T-helper 17 cell (primary cell): ENCODE results near the gene PRICKLE4. TPM values are rescaled to one million over a fixed set of nuclear protein-coding genes. Genes with fewer than 3 reads are reported as not detected.
"Not testable (repeated sequence)": the region's sequence is repeated elsewhere in the genome, so short reads cannot be mapped to it uniquely, and the experiment has no call there.

ENCODE experiments used
- ATAC-seq: fragments of 150-1000 bp; cut with Tn5 transposase; 2 replicates; pipeline ENCODE4 v1.10.0; 2021; ENCODE audit warnings: mild to moderate bottlenecking, moderate library complexity
- DNase-seq, 3 donors: peaks; one replicate each; pipeline versions ENCODE4 v3.0.0 to v3.0.0-alpha.2; 2020 to 2021
- H3K9me3 ChIP-seq: one replicate; pipeline ENCODE4 v1.7.0; 2013; ENCODE audit warnings: low read length, mild to moderate bottlenecking; ENCODE audit not compliant: control insufficient read depth, poor library complexity, severe bottlenecking
- H3K27ac Mint-ChIP-seq: one replicate; pipeline ENCODE4 v1.8.0; 2022; ENCODE audit warnings: mild to moderate bottlenecking, moderate library complexity, mixed read lengths
- H3K27me3 Mint-ChIP-seq: one replicate; pipeline ENCODE4 v1.8.0; 2022; ENCODE audit warnings: mixed read lengths
- H3K36me3 Mint-ChIP-seq: one replicate; pipeline ENCODE4 v1.8.0; 2022; ENCODE audit warnings: low read depth, mixed read lengths
- H3K4me1 Mint-ChIP-seq: one replicate; pipeline ENCODE4 v1.8.0; 2022; ENCODE audit warnings: mild to moderate bottlenecking, mixed read lengths
- H3K4me3 Mint-ChIP-seq: one replicate; pipeline ENCODE4 v1.8.0; 2022; ENCODE audit warnings: mild to moderate bottlenecking, moderate library complexity, mixed read lengths
- total RNA-seq, 4 donors: library from RNA in 2 of 4; stranded (reverse) in 2 of 4; gene quantifications; one replicate each; pipeline ENCODE4 v1.2.3 and lab custom pipeline; 2022 to 2026

PRICKLE4 gene
- total RNA-seq, 2 donors from 2014 or later = not detected

DNA sequence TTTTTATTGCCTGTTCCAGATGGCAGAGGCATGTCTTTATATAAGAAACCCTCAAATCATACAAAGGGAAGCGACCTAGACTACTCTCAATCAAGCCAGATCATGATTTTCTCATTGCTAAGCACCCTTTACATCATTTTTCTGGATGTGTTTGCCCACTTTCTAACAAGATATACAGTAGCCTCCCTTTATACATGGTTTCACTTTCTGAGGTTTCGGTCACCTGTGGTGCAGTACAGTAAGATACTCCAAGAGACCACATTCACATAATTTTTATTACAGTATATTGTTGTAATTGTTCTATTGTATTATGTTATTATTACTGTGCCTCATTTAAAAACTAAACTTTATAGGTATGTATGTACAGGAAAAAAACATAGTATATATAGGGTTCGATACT is 30.5 kb downstream of the PRICKLE4 start:
- Mint-ChIP-seq H3K27ac (no peak overlapping the region), H3K4me1 (peaks cover under 1% of the 10 kb centered on the region), H3K36me3 (peaks cover under 1% of the 10 kb centered on the region), H3K27me3 (no peaks in the 10 kb centered on the region), H3K4me3 (no peak overlapping the region)
- DNase-seq = no peak
- no peak for ATAC-seq
- no peaks in the 10 kb centered on the region for H3K9me3 ChIP-seq

DNA sequence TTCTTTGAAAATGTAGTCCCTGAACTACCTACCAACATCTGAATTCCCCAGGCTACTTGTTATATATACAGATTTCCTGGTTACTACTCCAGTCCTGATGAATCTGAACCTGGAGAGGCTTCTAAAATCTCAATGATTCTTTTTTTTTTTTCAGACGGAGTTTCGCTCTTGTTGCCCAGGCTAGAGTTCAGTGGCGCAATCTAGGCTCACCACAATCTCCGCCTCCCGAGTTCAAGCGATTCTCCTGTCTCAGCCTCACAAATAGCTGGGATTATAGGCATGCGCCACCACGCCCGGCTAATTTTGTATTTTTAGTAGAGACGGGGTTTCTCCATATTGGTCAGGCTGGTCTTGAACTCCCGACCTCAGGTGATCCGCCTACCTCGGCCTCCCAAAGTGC is 31.4 kb downstream of the PRICKLE4 start:
- H3K9me3 ChIP-seq, ATAC-seq, H3K4me3 Mint-ChIP-seq, DNase-seq, H3K36me3 Mint-ChIP-seq, H3K27ac Mint-ChIP-seq, H3K4me1 Mint-ChIP-seq, H3K27me3 Mint-ChIP-seq: not testable (repeated sequence)

DNA sequence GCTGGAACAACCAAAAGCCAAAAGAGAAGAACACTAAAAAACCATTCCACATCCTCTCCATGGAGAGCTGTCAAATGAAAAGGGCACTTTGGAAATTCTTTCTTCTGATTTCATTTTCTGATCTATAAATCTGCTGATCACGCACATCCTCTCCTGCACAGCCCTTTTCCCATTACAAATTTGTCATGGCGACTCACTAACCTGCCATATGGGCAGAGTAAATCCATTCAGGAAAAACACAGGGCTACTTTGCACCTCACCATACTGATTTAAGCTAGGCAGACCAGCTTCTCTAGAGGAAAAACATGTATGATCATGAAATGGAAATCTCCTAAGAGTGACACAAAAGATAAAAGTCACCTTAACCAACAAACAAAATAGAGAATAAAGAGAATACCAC is 32.9 kb downstream of the PRICKLE4 start:
- no peak overlapping the region for H3K27ac Mint-ChIP-seq
- no peaks in the 10 kb centered on the region for H3K27me3 Mint-ChIP-seq

DNA sequence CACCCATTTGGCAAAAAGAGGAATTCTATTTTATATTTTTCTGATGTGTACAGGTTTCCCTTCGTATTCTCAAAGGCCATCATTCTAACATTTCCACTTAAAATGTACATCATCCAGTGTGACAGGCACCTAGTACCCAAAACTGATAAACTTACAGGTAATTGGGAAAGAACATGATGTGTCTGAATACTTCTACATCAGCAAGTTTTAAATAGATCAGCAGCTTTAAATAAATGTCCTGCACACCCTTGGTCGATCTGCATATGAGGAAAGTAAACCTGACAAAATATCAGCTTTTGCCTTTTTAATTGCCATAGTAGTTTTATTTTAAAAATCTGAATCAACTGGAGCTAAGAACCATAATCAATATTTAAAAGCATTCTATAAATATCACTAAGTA is 33.4 kb downstream of the PRICKLE4 start:
- ATAC-seq (no peak), DNase-seq (no peak)
- H3K4me3 Mint-ChIP-seq = no peak overlapping the region
- H3K27me3 Mint-ChIP-seq = no peaks in the 10 kb centered on the region
- H3K4me1 Mint-ChIP-seq = peaks cover 2% of the 10 kb centered on the region
- peaks cover 3% of the 10 kb centered on the region for H3K36me3 Mint-ChIP-seq
- H3K27ac Mint-ChIP-seq = no peak overlapping the region
- no peaks in the 10 kb centered on the region for H3K9me3 ChIP-seq

More for the DNA sequence above, 32.9 kb downstream of the PRICKLE4 start:
- H3K9me3 ChIP-seq = no peaks in the 10 kb centered on the region
- no peak for ATAC-seq
- peaks cover 2% of the 10 kb centered on the region for H3K4me1 Mint-ChIP-seq
- no peak overlapping the region for H3K4me3 Mint-ChIP-seq
- no peak for DNase-seq
- peaks cover 3% of the 10 kb centered on the region for H3K36me3 Mint-ChIP-seq

DNA sequence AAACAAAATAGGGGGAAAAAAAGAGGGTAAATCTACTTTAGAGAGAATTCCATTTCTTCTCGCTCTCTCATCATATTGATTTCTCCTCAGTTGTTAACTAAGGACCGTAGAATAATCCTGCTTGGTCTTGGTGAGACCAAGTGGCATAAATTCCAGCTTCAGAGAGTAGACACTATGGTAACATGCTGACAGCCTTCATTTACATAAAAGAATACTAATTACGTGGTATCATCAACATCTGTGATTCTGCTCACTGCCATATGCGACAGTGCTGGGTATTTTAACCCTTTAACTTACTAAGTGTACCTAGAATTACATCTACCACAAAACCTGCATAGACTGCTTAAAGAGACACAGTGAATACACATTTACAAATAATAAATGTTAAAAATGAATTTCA is 34.0 kb downstream of the PRICKLE4 start:
- ATAC-seq = no peak
- Mint-ChIP-seq H3K27ac (no peak overlapping the region), H3K27me3 (no peaks in the 10 kb centered on the region), H3K36me3 (peaks cover 3% of the 10 kb centered on the region), H3K4me1 (peaks cover 2% of the 10 kb centered on the region), H3K4me3 (no peak overlapping the region)
- no peaks in the 10 kb centered on the region for H3K9me3 ChIP-seq
- DNase-seq = no peak

DNA sequence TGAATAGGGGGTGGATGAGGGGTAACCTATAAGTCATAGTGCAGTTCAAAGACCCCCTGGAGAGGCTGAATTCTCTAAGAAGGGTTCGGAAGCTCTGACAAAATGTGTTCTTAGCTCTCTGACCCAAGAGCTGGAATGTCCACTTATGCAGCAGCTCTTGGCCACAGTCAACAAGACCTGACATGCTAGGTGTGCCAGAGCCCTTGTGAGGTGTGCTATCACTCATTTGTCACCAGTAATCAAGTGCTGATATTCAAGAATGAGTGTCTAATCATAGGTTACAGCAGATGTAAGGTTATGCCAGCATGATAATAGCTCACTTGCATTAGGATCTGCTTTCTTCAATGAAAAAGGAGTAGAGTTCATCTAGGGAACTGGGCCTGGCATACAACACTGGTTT is 35.0 kb downstream of the PRICKLE4 start:
- ATAC-seq (no peak), DNase-seq (no peak)
- Mint-ChIP-seq H3K4me1 (peaks cover 2% of the 10 kb centered on the region), H3K27me3 (no peaks in the 10 kb centered on the region), H3K4me3 (no peak overlapping the region), H3K36me3 (peaks cover 3% of the 10 kb centered on the region), H3K27ac (no peak overlapping the region)
- no peaks in the 10 kb centered on the region for H3K9me3 ChIP-seq

DNA sequence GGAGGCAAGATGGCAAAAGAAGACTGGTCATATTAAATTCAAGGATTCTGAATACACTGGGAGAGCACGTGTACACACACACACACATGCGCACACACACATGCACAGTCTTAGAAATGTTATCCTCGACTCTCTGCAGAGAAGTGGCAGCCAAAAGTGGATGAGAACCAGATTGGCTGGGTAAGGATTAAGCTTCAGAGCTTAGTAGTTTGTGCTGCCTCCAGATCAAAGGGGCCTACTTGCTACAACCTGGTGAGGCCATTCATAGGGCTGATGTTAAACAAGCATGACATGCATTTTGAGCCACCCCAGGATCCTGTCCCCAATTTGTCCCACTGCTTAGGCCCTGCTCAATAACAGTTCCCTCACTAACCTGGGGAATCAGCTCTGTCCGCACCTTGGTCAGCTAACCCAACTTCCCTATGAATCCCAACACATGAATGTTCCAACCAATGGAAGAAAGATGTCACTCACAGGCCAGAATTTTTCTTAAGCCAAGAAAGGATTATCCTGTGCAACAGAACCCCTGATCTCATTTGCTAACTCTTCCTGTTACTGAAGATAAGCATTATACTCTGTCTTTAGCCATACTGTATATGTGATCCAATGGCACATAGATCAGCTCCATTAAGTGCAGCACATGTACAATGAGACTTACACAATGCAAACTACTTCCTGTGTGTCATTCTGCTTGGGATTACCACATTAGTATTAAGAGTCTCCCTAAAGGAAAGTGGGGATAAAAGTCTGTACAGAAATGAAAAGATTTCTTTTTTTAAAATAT is 37.9 kb downstream of the PRICKLE4 start:
- ATAC-seq (no peak), DNase-seq (no peak)
- Mint-ChIP-seq H3K27ac (no peak overlapping the region), H3K27me3 (no peaks in the 10 kb centered on the region), H3K36me3 (peaks cover 3% of the 10 kb centered on the region), H3K4me1 (peaks cover 2% of the 10 kb centered on the region), H3K4me3 (no peak overlapping the region)
- H3K9me3 ChIP-seq = no peaks in the 10 kb centered on the region

DNA sequence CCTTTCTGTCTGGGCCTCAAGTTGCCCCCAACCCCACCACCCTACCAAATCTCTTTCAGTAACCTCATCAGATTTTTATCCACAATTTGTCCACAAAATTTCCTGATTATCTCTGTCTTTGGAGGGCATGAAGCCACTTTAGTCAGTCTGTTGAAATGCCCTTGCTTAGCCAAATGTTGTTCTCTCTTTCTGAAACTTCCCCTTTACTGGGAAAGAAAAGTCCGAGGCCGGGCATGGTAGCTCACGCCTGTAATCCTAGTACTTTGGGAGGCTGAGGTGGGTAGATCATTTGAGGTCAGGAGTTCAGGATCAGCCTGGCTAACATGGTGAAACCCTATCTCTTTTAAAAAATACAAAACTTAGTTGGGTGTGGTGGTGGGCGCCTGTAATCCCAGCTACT is 40.7 kb downstream of the PRICKLE4 start:
- no peaks in the 10 kb centered on the region for H3K27me3 Mint-ChIP-seq
- H3K4me3 Mint-ChIP-seq = no peak overlapping the region
- no peak for ATAC-seq
- H3K36me3 Mint-ChIP-seq = peaks cover under 1% of the 10 kb centered on the region
- DNase-seq = no peak
- H3K27ac Mint-ChIP-seq = no peak overlapping the region
- no peaks in the 10 kb centered on the region for H3K9me3 ChIP-seq
- H3K4me1 Mint-ChIP-seq = no peaks in the 10 kb centered on the region

DNA sequence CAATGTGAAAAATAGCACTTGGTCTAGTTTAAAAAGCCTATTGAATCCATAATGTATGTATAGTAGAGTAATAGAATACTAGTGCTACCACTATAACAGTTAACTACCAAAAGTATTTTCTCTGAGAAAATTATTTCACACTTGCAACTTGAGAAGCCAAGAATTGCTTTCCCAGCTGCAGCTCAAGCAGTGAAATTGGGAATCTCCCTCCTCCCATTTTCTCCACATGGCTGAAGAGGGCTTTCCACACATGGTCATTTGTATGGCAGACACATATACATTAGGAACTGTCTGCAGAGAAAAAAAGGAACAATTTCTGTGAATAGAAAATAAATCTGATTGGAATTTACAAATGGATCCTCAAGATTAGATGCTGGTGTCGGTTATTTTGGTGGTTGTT is 41.4 kb downstream of the PRICKLE4 start:
- Mint-ChIP-seq H3K4me3 (no peak overlapping the region), H3K4me1 (no peaks in the 10 kb centered on the region), H3K27ac (peak overlapping the region; percentile 60), H3K27me3 (no peaks in the 10 kb centered on the region), H3K36me3 (no peaks in the 10 kb centered on the region)
- ATAC-seq (no peak), DNase-seq (no peak)
- no peaks in the 10 kb centered on the region for H3K9me3 ChIP-seq

DNA sequence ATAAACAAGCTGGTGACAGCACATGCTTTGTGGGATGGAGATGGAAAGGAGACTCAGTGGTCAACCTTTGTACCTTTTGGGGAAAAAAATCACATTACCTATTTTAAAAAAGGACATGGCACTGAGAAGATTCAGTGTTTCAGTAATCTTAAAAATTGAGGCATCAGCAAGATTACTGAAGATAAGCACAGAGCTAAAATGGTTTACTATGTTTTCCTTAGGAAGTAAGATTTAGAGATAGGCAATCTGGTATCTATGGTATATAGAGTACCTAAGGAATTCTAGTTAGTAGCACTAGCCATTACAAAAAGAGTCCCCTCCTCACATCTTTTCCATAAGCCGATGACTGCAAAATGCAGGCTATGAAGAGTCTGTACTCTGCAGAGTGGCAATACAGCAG is 42.6 kb downstream of the PRICKLE4 start:
- Mint-ChIP-seq H3K4me3 (no peak overlapping the region), H3K27ac (no peak overlapping the region), H3K4me1 (no peaks in the 10 kb centered on the region), H3K27me3 (no peaks in the 10 kb centered on the region), H3K36me3 (no peaks in the 10 kb centered on the region)
- H3K9me3 ChIP-seq = no peaks in the 10 kb centered on the region
- no peak for DNase-seq
- ATAC-seq = no peak

DNA sequence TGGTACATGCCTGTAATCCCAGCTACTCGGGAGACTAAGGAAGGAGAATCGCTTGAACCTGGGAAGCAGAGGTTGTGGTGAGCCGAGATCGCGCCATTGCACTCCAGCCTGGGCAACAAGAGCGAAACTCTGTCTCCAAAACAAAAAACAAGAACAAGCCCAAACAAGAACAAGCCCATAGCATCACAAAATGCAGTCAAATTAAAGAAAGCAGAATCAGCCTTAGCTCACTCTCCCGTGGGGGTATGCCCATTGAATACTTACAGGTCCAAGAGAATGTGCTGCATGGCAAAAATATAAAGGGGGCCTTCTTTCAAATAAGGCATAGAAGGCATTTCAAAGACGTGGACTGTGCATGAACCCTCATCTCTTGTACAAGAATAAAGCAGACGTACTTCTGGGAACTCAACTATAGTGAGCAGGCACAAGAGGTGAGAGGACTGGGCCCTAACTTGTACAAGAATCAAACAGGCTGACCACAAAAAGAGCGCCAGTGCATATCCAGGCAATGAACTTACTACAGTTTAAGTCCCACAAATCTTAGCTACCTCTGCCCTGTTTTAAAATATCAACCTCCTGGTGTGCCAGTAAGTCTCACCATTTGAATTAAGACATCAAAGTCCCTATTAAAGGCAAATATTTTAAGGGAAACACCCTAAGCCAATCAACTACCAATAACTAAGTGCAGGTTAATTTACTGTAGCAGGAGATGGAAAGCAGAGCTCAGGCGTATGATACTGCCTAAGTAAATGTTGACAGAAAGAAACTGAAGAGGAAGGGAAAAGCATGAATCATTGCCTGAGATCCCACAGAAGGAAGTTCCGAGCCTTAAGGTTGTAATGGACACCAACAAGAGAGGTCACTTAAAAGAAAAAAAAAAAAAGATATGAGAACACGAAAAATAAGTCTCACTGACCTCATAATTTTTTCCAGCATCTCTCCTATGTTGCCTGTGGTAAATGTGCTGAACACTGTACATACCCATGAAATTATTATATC is 44.3 kb downstream of the PRICKLE4 start:
- ATAC-seq = no peak
- no peaks in the 10 kb centered on the region for H3K27me3 Mint-ChIP-seq
- no peaks in the 10 kb centered on the region for H3K4me1 Mint-ChIP-seq

DNA sequence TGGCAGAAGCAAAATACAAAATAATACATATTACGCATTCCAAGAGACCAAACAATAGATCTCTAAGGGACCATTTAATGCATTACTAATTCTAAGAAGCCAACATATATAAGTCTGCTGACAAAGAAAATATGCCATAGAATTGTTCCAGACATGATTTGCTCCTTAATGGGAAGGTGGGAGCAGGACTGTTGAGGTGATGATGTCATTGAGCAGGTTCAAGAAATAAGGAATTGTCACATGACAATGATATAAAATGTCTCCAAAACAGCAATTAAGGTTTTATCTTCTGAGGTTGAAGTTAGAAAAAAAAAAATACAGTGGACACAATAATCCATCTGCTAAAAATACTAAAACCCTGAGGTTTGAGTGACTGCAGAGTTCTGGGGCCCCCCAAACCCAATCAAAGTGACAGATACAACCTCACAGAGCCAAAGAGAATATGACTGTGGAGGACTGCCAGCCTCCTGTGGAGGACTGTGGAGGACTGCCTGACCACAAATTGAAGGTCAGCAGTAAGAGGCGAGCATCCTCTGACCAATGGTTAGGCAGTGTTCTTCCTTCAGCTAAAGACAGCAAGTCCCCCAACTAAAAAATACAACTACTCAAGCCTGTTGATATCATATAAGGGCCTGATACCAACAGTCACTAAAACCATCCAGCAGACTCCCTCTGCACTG is 45.9 kb downstream of the PRICKLE4 start:
- Mint-ChIP-seq H3K4me1 (peaks cover under 1% of the 10 kb centered on the region), H3K27ac (no peak overlapping the region)

More for the DNA sequence above, 44.3 kb downstream of the PRICKLE4 start:
- H3K36me3 Mint-ChIP-seq = no peaks in the 10 kb centered on the region
- H3K9me3 ChIP-seq = no peaks in the 10 kb centered on the region
- H3K27ac Mint-ChIP-seq = no peak overlapping the region
- no peak overlapping the region for H3K4me3 Mint-ChIP-seq
- no peak for DNase-seq

DNA sequence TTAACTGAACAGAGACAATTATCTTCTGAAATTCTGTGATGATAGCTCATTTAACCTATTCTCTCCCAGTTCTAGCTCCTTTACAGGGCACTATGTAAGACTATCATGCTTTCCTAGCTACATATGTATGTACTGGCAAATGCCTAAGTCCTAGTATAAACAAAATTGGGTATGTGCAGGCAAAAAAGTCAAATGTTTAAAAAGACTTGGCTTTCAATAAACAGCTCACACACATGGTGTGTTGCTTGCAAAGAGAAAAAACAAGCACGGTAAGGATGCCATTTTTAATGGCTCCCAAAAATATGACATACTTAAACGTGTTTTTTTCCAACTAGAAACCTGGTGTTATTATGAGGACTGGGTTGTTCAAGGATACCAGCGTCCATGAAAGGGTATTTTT is 51.7 kb downstream of the PRICKLE4 start:
- Mint-ChIP-seq H3K4me3 (no peak overlapping the region), H3K36me3 (peaks cover 4% of the 10 kb centered on the region), H3K4me1 (peaks cover 9% of the 10 kb centered on the region), H3K27ac (no peak overlapping the region), H3K27me3 (no peaks in the 10 kb centered on the region)
- no peak for DNase-seq
- ATAC-seq = no peak
- no peaks in the 10 kb centered on the region for H3K9me3 ChIP-seq

More for the DNA sequence above, 45.9 kb downstream of the PRICKLE4 start:
- no peaks in the 10 kb centered on the region for H3K9me3 ChIP-seq
- ATAC-seq = no peak
- Mint-ChIP-seq H3K27me3 (no peaks in the 10 kb centered on the region), H3K36me3 (peaks cover under 1% of the 10 kb centered on the region), H3K4me3 (no peak overlapping the region)
- no peak for DNase-seq
